Measurements from ENCODE around the gene RMND5B.

RMND5B gene

DNA sequence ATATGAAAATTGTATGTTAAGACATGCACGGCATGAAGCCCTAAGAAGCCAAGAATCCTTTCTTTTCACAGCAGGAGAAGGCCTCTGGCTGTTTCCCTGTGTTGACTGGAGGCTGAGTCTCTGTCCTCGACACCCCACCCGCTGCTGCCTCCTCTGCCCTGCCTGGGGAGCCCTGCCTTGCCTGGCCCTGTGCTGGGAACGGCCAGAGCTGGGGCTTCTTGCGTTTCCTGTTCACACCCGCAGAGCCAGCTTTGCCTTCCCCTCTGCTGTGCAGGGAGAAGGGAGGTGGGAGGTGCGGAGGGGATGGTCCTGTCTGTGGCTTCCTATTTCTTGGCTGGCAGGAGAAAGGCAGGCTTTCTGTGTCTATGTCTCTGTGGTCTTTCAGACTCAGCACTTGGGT lies 63.2 kb downstream of the RMND5B start:
- TF ChIP-seq TAF1 (IDR thresholded peaks at IDR 0.05; ENCODE audit: borderline replicate concordance, insufficient read depth, low read length), result no peak
- TF ChIP-seq SIN3A (IDR thresholded peaks at IDR 0.05; ENCODE audit: borderline replicate concordance, insufficient read depth, low read length), result no peak
- no peak for TF ChIP-seq POLR2AphosphoS5 (IDR thresholded peaks at IDR 0.05; ENCODE audit: low read depth, low read length)
- no peak for TF ChIP-seq FOXP2 (optimal IDR thresholded peaks at IDR 0.05; ENCODE audit: borderline replicate concordance, extremely low read depth, extremely low read length, insufficient read depth)
- TF ChIP-seq, protein P1, sequence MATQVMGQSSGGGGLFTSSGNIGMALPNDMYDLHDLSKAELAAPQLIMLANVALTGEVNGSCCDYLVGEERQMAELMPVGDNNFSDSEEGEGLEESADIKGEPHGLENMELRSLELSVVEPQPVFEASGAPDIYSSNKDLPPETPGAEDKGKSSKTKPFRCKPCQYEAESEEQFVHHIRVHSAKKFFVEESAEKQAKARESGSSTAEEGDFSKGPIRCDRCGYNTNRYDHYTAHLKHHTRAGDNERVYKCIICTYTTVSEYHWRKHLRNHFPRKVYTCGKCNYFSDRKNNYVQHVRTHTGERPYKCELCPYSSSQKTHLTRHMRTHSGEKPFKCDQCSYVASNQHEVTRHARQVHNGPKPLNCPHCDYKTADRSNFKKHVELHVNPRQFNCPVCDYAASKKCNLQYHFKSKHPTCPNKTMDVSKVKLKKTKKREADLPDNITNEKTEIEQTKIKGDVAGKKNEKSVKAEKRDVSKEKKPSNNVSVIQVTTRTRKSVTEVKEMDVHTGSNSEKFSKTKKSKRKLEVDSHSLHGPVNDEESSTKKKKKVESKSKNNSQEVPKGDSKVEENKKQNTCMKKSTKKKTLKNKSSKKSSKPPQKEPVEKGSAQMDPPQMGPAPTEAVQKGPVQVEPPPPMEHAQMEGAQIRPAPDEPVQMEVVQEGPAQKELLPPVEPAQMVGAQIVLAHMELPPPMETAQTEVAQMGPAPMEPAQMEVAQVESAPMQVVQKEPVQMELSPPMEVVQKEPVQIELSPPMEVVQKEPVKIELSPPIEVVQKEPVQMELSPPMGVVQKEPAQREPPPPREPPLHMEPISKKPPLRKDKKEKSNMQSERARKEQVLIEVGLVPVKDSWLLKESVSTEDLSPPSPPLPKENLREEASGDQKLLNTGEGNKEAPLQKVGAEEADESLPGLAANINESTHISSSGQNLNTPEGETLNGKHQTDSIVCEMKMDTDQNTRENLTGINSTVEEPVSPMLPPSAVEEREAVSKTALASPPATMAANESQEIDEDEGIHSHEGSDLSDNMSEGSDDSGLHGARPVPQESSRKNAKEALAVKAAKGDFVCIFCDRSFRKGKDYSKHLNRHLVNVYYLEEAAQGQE (IDR thresholded peaks at IDR 0.05; ENCODE audit: insufficient read depth in 1 of 2, low read depth in 2 of 2, low read length in 2 of 2), result no peak

DNA sequence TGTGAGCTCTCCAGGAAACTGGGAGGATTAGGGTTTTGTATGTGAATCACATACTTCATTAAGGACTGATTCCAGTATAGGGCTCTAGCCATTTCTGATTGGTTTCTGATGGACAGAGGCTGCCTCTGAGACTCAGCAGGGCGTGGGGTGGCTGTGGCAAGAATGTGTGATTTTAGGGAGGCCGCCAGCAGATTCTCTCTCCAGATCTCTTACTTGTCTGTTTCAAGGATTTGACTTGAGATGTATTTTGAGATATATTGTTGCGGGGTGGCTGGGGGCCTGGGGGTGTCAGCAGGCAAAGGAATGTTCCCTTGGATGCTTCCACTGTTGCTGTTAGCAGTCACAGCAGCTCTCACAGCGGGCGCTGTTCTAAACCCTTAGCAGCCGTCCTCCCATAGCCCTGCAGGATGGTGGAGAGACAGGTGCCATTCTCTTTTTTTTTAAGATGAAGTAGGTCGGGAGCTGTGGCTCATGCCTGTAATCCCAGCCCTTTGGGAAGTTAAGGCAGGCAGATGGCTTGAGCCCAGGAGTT lies 65.5 kb downstream of the RMND5B start:
- no peak for TF ChIP-seq SIN3A (IDR thresholded peaks at IDR 0.05; ENCODE audit: borderline replicate concordance, insufficient read depth, low read length)
- TF ChIP-seq, protein P1 (IDR thresholded peaks at IDR 0.05; ENCODE audit: insufficient read depth in 1 of 2, low read depth in 2 of 2, low read length in 2 of 2), result no peak
- TF ChIP-seq FOXP2 (optimal IDR thresholded peaks at IDR 0.05; ENCODE audit: borderline replicate concordance, extremely low read depth, extremely low read length, insufficient read depth), result no peak

DNA sequence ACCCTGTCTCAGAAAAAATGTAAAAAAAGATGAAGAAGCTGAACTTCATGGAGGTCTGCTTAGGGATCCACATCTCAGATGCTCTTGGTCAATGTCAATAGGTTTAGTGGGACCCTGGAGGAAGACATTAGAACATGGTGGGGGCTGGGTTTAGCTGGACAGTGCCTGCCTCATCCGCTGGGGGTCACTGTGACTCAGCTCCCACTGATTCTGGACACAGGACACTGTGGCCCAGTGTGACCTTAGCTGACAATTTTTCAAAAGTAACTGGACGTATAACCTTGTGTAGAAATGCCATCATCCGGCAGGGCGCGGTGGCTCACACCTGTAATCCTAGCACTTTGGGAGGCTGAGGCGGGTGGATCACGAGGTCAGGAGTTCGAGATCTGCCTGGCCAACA lies 66.2 kb downstream of the RMND5B start:
- TF ChIP-seq, protein P1 (IDR thresholded peaks at IDR 0.05; ENCODE audit: insufficient read depth in 1 of 2, low read depth in 2 of 2, low read length in 2 of 2), result no peak
- TF ChIP-seq FOXP2 (optimal IDR thresholded peaks at IDR 0.05; ENCODE audit: borderline replicate concordance, extremely low read depth, extremely low read length, insufficient read depth) (no peak), SIN3A (IDR thresholded peaks at IDR 0.05; ENCODE audit: borderline replicate concordance, insufficient read depth, low read length) (no peak), POLR2AphosphoS5 (IDR thresholded peaks at IDR 0.05; ENCODE audit: low read depth, low read length) (no peak), TAF1 (IDR thresholded peaks at IDR 0.05; ENCODE audit: borderline replicate concordance, insufficient read depth, low read length) (no peak)

DNA sequence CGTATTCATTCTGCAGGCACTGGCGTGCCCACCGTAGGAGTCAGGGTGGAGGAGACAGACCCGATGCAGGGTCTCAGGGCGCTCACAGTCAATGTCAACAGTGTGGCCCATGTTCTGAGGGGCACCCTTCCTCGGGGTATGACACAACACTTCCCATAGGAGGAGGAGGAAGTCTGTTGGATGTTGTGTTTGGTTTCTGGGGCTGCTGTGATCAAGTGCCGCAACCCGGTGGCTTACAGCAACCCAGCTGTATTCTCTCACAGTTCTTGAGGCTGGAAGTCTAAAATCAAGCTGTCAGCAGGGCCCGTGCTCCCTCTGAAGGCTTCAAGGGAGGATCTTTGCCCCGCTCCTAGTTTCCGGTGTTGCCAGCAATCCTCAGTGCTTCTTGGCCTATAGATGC lies 67.9 kb downstream of the RMND5B start:
- no peak for TF ChIP-seq POLR2AphosphoS5 (IDR thresholded peaks at IDR 0.05; ENCODE audit: low read depth, low read length)
- no peak for TF ChIP-seq TAF1 (IDR thresholded peaks at IDR 0.05; ENCODE audit: borderline replicate concordance, insufficient read depth, low read length)
- TF ChIP-seq, protein P1 (IDR thresholded peaks at IDR 0.05; ENCODE audit: insufficient read depth in 1 of 2, low read depth in 2 of 2, low read length in 2 of 2), result no peak
- TF ChIP-seq SIN3A (IDR thresholded peaks at IDR 0.05; ENCODE audit: borderline replicate concordance, insufficient read depth, low read length), result no peak
- TF ChIP-seq FOXP2 (optimal IDR thresholded peaks at IDR 0.05; ENCODE audit: borderline replicate concordance, extremely low read depth, extremely low read length, insufficient read depth), result no peak
